ENCODE results near the gene JAKMIP3.
A peak's percentile ranks its signal among the peaks of the same experiment; 100 is the strongest.

The JAKMIP3 gene

GRCh38 chr10:132036153-132036886 lies 29.4 kb upstream of the JAKMIP3 start:
- Mint-ChIP-seq H3K9me3 (no peaks in the 10 kb centered on the region), H3K27me3 (peaks cover 84% of the 10 kb centered on the region), H3K36me3 (no peaks in the 10 kb centered on the region), H3K4me1 (peaks cover 8% of the 10 kb centered on the region), H3K27ac (no peak overlapping the region), H3K4me3 (peak overlapping the region; percentile 47)
- peak; percentile 34 for ATAC-seq

GRCh38 chr10:132036887-132037675 lies 28.7 kb upstream of the JAKMIP3 start:
- H3K27ac Mint-ChIP-seq = no peak overlapping the region
- peak overlapping the region; percentile 43 for H3K4me3 Mint-ChIP-seq
- no peaks in the 10 kb centered on the region for H3K9me3 Mint-ChIP-seq
- ATAC-seq = peak; percentile 46
- H3K4me1 Mint-ChIP-seq = peaks cover 8% of the 10 kb centered on the region
- H3K36me3 Mint-ChIP-seq = no peaks in the 10 kb centered on the region
- H3K27me3 Mint-ChIP-seq = peaks cover 85% of the 10 kb centered on the region

- H3K9me3 Mint-ChIP-seq = no peaks in the 10 kb centered on the region
- H3K36me3 Mint-ChIP-seq = no peaks in the 10 kb centered on the region
- H3K4me1 Mint-ChIP-seq = peaks cover 8% of the 10 kb centered on the region
- no peak overlapping the region for H3K27ac Mint-ChIP-seq
- no peak overlapping the region for H3K4me3 Mint-ChIP-seq
- H3K27me3 Mint-ChIP-seq = peaks cover 88% of the 10 kb centered on the region
- ATAC-seq = no peak
These were observed 28.1 kb upstream of the JAKMIP3 start for GRCh38 chr10:132037676-132037975.

DNA sequence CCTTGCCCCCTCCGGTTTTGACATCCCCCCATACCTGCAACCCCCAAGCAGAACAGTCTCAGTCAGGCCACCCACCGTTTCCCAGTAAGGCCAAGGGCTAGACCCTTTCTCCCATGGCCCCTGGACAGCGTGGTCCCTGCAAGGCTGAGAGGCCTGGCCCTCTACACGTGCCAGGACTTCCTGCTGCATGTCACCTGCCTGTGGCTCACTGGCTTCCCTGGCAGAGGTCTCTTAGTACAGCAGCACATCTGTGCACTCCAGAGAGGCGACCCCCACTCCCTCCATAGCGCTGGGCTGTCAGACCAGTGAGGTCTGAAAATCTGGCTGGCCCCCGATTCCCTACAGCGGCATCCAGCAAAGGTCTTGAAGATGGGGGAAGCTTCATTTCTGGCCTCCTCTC lies 26.4 kb upstream of the JAKMIP3 start:
- H3K4me1 Mint-ChIP-seq = peaks cover 8% of the 10 kb centered on the region
- no peak overlapping the region for H3K27ac Mint-ChIP-seq
- H3K27me3 Mint-ChIP-seq = peaks cover 90% of the 10 kb centered on the region
- H3K4me3 Mint-ChIP-seq = no peak overlapping the region
- ATAC-seq = no peak
- H3K36me3 Mint-ChIP-seq = no peaks in the 10 kb centered on the region
- no peaks in the 10 kb centered on the region for H3K9me3 Mint-ChIP-seq

DNA sequence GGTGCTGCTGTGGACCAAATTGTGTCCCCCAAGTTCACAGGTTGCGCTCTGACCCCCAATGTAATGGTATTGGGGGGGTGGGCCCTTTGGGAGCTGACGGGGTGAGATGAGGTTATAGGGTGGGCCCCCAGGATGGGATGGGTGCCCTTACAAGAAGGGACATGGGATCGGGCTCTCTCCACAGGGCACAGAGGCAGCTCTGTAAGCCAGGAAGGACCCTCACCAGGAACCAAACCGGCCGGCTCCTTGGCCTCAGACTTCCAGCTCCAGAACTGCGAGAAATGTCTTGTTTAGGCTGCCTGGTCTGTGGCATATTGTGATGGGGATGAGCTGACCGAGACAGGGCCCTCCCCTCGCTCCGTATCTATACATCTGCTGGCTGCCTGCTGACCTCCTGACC lies 25.7 kb upstream of the JAKMIP3 start:
- no peak for ATAC-seq
- no peak overlapping the region for H3K4me3 Mint-ChIP-seq
- H3K27me3 Mint-ChIP-seq = peaks cover 89% of the 10 kb centered on the region
- H3K27ac Mint-ChIP-seq = no peak overlapping the region
- no peaks in the 10 kb centered on the region for H3K36me3 Mint-ChIP-seq
- H3K4me1 Mint-ChIP-seq = peaks cover 8% of the 10 kb centered on the region
- no peaks in the 10 kb centered on the region for H3K9me3 Mint-ChIP-seq

DNA sequence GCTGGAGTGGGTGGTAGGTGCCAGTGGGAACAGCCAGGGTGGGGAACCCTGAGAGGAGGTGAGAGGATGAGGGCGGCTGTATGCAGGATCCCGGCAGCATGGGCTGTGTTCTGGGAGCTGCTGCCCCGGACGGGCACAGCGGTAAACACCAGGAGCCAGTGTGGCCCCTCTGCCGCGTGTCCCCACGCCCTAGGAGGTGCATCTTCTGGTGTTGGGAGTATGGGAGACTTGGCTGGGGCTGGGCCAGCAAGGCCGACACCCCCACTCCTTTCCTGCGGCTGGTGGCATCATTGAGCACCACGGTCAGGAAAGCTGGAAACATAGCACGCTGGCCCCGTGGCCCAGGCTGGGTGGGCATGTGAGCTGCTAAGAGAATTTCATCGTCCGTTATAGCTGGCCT lies 24.4 kb upstream of the JAKMIP3 start:
- H3K36me3 Mint-ChIP-seq = no peaks in the 10 kb centered on the region
- H3K4me1 Mint-ChIP-seq = peaks cover 8% of the 10 kb centered on the region
- ATAC-seq = peak; percentile 12
- no peak overlapping the region for H3K27ac Mint-ChIP-seq
- H3K27me3 Mint-ChIP-seq = peaks cover 84% of the 10 kb centered on the region
- no peak overlapping the region for H3K4me3 Mint-ChIP-seq
- H3K9me3 Mint-ChIP-seq = no peaks in the 10 kb centered on the region

DNA sequence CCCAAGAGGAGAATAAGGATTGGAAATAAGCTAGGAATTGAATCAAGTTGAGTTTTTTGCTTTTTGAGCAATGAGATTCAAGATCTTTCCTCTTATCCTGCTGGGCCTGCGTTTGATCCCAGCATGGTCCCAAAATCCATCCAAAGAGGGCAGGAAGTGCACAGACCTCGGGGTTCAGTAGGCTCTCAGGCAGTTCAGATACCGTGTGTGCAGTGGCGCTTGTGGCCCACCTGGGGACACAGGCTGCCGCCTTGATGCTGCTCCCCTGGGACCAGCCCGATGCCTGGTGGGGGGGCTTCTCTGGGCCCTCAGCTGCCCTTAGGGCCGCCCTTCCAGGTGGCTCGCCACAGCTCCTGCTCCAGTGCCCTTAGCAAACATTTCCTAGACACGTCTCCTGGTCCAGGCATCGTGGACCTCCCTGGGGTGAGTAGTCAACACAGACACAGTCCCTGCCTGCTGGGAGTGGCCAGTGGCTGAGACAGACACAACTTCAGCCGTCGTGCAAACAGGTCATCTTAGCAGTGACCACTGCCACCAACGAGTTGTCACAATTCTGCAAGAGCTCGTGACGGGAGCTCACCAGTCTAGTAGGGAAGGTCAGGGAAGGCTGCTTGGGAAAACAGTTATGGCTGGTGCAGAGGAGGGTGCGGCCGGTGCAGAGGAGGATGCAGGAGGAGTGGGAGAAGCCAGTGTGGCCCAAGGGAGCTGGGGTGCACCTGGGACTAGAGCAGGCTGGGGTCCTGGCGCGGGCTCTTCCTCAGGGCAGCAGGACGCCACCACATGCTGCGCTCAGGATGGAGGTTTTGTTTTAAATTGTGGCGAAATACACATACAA lies 21.7 kb upstream of the JAKMIP3 start:
- ATAC-seq = no peak
- H3K4me1 Mint-ChIP-seq = no peaks in the 10 kb centered on the region
- H3K9me3 Mint-ChIP-seq = peaks cover 2% of the 10 kb centered on the region
- no peaks in the 10 kb centered on the region for H3K36me3 Mint-ChIP-seq
- H3K27me3 Mint-ChIP-seq = peaks cover 73% of the 10 kb centered on the region
- no peak overlapping the region for H3K27ac Mint-ChIP-seq
- H3K4me3 Mint-ChIP-seq = no peak overlapping the region

DNA sequence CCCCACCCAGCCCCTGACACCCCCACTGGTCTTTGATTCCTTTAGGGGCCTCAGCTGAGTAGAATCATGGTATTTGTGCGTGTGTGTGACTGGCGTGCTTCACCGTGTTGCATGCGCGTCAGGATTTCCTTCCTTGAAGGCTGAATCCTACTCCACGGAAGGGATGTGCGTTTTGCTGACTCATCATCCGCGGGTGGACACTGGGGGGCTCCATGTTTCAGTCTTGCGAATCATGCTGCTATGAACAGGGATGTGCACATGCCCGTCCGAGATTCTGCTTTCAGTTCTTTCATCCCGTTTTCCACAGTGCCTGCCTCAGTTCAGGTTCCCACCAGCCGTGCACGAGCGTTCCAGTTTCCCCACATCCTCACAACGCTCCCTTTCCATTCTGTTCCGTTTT lies 20.9 kb upstream of the JAKMIP3 start:
- Mint-ChIP-seq H3K27me3 (peaks cover 66% of the 10 kb centered on the region), H3K4me3 (no peak overlapping the region), H3K9me3 (peaks cover 2% of the 10 kb centered on the region), H3K36me3 (no peaks in the 10 kb centered on the region), H3K27ac (no peak overlapping the region), H3K4me1 (no peaks in the 10 kb centered on the region)
- ATAC-seq = no peak

GRCh38 chr10:132045324-132045723 lies 20.4 kb upstream of the JAKMIP3 start:
- H3K4me3 Mint-ChIP-seq = no peak overlapping the region
- no peaks in the 10 kb centered on the region for H3K4me1 Mint-ChIP-seq
- peaks cover 2% of the 10 kb centered on the region for H3K9me3 Mint-ChIP-seq
- no peaks in the 10 kb centered on the region for H3K36me3 Mint-ChIP-seq
- peaks cover 60% of the 10 kb centered on the region for H3K27me3 Mint-ChIP-seq
- no peak for ATAC-seq
- no peak overlapping the region for H3K27ac Mint-ChIP-seq

DNA sequence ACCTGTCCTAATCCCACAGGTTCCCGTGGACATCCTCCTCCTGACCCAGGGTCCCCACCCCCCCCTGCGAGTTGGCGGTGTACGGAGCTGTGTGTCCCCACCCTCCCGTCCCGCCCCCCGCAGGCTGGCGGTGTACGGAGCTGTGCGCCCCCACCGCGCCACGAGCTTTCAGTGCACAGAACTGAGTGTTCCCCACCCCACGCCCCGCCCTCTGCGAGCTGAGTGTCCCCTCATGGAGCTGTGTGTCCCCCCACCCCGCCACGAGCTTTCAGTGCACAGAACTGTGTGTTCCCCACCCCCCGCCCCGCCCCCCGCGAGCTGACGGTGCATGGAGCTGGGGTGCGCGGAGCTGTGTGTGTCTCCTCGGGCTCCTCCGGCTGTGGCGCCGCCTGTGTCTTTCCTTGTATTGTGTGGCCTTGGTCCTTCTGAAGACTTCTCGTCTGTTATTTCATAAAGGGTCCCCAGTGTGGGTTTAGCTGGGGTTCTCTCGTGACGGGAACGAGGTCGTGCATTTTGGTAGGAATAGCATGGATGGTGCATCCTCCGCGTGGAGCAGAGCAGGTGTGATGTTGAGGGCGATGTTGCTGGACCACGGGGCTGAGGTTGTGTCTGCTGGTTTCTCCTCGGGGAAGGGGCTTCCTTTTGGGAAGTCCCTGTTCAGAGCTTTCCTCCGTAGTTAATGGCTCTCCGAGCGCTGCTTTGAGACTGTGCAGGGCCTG lies 18.0 kb upstream of the JAKMIP3 start:
- peaks cover 37% of the 10 kb centered on the region for H3K27me3 Mint-ChIP-seq
- ATAC-seq = no peak
- no peaks in the 10 kb centered on the region for H3K4me1 Mint-ChIP-seq
- peaks cover 8% of the 10 kb centered on the region for H3K9me3 Mint-ChIP-seq
- peaks cover 6% of the 10 kb centered on the region for H3K36me3 Mint-ChIP-seq
- no peak overlapping the region for H3K4me3 Mint-ChIP-seq
- H3K27ac Mint-ChIP-seq = no peak overlapping the region

DNA sequence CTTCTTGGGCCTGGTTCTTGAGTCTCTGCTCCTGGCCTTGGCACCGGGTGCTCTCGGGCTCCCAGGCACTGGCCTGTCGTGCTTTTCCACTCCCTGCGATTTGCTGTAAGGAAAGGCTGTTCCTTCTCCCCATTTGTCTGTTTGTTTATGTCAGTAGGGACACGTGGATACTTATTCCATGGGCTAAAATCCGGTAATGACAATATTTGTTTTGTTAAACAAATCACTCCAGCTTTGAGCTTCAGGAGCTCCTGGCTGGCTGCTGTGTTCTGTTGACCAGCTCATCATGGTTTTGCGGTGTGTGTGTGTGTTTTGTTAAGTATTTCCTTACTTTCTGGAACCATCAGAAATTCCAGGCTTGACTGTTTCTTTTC lies 17.5 kb upstream of the JAKMIP3 start:
- peaks cover 8% of the 10 kb centered on the region for H3K9me3 Mint-ChIP-seq
- peaks cover 6% of the 10 kb centered on the region for H3K36me3 Mint-ChIP-seq
- ATAC-seq = no peak
- H3K27me3 Mint-ChIP-seq = peaks cover 32% of the 10 kb centered on the region
- H3K4me1 Mint-ChIP-seq = no peaks in the 10 kb centered on the region
- H3K27ac Mint-ChIP-seq = no peak overlapping the region
- no peak overlapping the region for H3K4me3 Mint-ChIP-seq

DNA sequence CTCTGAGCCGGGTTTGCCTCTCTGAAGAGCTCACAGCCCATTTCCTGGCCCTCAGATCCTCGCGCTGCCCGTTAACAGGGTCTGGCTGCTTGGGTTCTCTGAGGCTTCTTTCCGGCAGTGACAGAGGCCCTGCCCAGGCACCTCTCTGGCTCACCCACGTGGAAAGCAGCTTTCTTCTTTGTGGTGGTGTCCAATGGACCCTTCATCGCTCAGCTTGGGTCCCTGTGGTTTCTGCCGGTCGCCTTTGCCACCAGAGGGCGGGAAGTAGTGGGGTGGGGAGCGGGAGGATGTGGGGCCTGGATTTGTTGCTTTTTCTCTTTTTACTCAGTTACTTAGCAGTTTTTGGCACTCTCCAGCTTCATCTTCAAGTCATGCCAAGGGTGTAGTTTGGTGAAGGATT lies 15.6 kb upstream of the JAKMIP3 start:
- Mint-ChIP-seq H3K4me3 (no peak overlapping the region), H3K9me3 (peaks cover 12% of the 10 kb centered on the region), H3K4me1 (no peaks in the 10 kb centered on the region), H3K27ac (no peak overlapping the region), H3K36me3 (peaks cover 6% of the 10 kb centered on the region), H3K27me3 (peaks cover 28% of the 10 kb centered on the region)
- no peak for ATAC-seq

DNA sequence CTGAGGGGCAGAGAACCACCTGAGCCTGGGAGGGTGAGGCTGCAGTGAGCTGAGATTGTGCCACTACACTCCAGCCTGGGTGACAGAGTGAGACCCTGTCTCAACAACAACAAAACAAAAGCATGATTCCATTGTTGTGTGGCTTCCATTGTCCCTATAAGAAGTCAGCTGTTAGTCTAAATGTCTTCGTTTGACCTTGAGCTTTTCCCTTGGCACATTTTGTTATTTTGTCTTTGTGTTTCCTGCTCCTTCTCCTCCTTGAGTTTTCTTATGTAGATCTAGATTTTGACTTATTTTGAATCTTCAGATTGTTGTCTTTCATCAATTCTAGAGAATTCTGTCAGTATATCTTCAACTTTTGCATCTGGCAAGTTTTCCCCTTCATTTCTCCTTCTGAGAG lies 13.6 kb upstream of the JAKMIP3 start:
- peaks cover 12% of the 10 kb centered on the region for H3K9me3 Mint-ChIP-seq
- H3K27ac Mint-ChIP-seq = no peak overlapping the region
- H3K4me3 Mint-ChIP-seq = no peak overlapping the region
- H3K36me3 Mint-ChIP-seq = peaks cover 6% of the 10 kb centered on the region
- peaks cover 42% of the 10 kb centered on the region for H3K27me3 Mint-ChIP-seq
- ATAC-seq = no peak
- H3K4me1 Mint-ChIP-seq = no peaks in the 10 kb centered on the region

DNA sequence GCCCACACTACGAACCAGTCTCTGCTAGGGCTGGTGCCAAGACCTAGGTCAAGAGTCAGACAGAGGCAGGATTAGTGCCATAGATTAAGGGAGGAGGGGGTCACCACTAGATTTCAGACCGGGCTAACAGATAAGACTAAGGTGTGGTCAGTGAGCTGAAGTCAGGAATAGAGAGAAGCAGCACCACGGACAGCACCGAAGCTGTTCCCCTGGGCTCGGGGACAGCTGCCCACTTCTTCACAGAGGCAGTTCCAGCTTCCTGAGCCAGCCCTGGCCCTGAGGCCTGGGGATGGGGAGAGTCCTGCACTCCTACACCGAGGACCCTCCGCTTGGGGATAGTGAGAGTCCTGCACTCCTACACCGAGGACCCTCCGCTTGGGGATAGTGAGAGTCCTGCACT lies 11.2 kb upstream of the JAKMIP3 start:
- no peak overlapping the region for H3K4me3 Mint-ChIP-seq
- H3K36me3 Mint-ChIP-seq = peaks cover 6% of the 10 kb centered on the region
- H3K27ac Mint-ChIP-seq = no peak overlapping the region
- peaks cover 47% of the 10 kb centered on the region for H3K27me3 Mint-ChIP-seq
- H3K4me1 Mint-ChIP-seq = no peaks in the 10 kb centered on the region
- H3K9me3 Mint-ChIP-seq = peaks cover 10% of the 10 kb centered on the region
- ATAC-seq = no peak

GRCh38 chr10:132055616-132056015 lies 10.1 kb upstream of the JAKMIP3 start:
- H3K36me3 Mint-ChIP-seq = peaks cover 6% of the 10 kb centered on the region
- no peaks in the 10 kb centered on the region for H3K4me1 Mint-ChIP-seq
- H3K27me3 Mint-ChIP-seq = peaks cover 56% of the 10 kb centered on the region
- no peak overlapping the region for H3K27ac Mint-ChIP-seq
- no peak for ATAC-seq
- no peak overlapping the region for H3K4me3 Mint-ChIP-seq
- peaks cover 10% of the 10 kb centered on the region for H3K9me3 Mint-ChIP-seq

Measured in stimulated activated memory B cell treated with anti-CD40 and anti-IgM and Interleukin-4, amounts not matched to agents 10 μg/mL and 1 μg/mL and 100 μg/mL, for 72 hours (primary cell).